Panc1 (cell line): ENCODE results near the gene NCOA3. TPM values are rescaled to one million over a fixed set of nuclear protein-coding genes. Genes with fewer than 3 reads are reported as not detected.

ENCODE experiments used
- ATAC-seq: fragments of 200-7000 bp; cut with Tn5 transposase; 2 replicates; pipeline ENCODE4 v1.9.1; 2020; ENCODE audit warnings: mild to moderate bottlenecking, moderate library complexity
- BruUV-seq: library from RNA; stranded (reverse); fragments of 400-500 nt; replicated peaks from 2 replicates; lab custom pipeline; 2021; lab: Mats Ljungman, UMichigan
- CTCF ChIA-PET: fragments of 300-600 bp; sonication (Branson Sonifier 250); formaldehyde crosslinking; loops from one replicate; lab custom pipeline; 2022; ENCODE audit warnings: antibody characterized with exemption; lab: Charles Lee
- POLR2A ChIA-PET: fragments of 300-600 bp; sonication (Branson Sonifier 250); formaldehyde crosslinking; loops from one replicate; lab custom pipeline; 2022; ENCODE audit warnings: antibody characterized with exemption; lab: Charles Lee
- DNase-seq: peaks from one replicate; pipeline ENCODE4 v3.0.0-alpha.2; 2010; ENCODE audit warnings: low read depth, low spot score
- H3K27ac ChIP-seq: 2 replicates; pipeline ENCODE4 v1.5.1; 2011; ENCODE audit warnings: mild to moderate bottlenecking, low read length, inconsistent platforms
- H3K27me3 ChIP-seq: fragments of 200-500 bp; sonication (Bioruptor generic); 2 replicates; pipeline ENCODE4 v1.6.0; 2014; ENCODE audit warnings: low read length, inconsistent platforms; ENCODE audit not compliant: control insufficient read depth, insufficient read depth
- H3K36me3 ChIP-seq: fragments of 200-500 bp; sonication (Bioruptor generic); 2 replicates; pipeline ENCODE4 v1.5.1; 2014; ENCODE audit warnings: inconsistent platforms, mild to moderate bottlenecking, low read length, moderate library complexity; ENCODE audit not compliant: control insufficient read depth, insufficient read depth
- H3K4me1 ChIP-seq: 2 replicates; pipeline ENCODE4 v1.5.1; 2011; ENCODE audit warnings: inconsistent platforms, mild to moderate bottlenecking, low read length, moderate library complexity; ENCODE audit not compliant: control insufficient read depth, insufficient read depth
- H3K4me3 ChIP-seq, 2 experiments: 2 replicates each; pipeline ENCODE4 v1.5.1; 2011 to 2012; ENCODE audit warnings: low read depth in 2 of 2, low read length in 2 of 2, mild to moderate bottlenecking in 2 of 2, inconsistent platforms in 1 of 2, moderate library complexity in 1 of 2
- H3K9me3 ChIP-seq: fragments of 200-500 bp; sonication (Bioruptor generic); 2 replicates; pipeline ENCODE4 v1.5.1; 2014; ENCODE audit warnings: low read depth, mild to moderate bottlenecking, inconsistent platforms, low read length, moderate library complexity; ENCODE audit not compliant: control insufficient read depth, insufficient read depth
- POLR2AphosphoS5 ChIP-seq: IDR thresholded peaks from 2 replicates; pipeline ENCODE4 v1.6.1; 2012; ENCODE audit warnings: mild to moderate bottlenecking, low read depth, low read length, moderate library complexity
- REST ChIP-seq, 2 experiments: IDR thresholded peaks; 2 replicates each; pipeline ENCODE4 v1.6.1; 2011 to 2012; ENCODE audit warnings: low read depth in 2 of 2, control low read depth in 1 of 2, low read length in 1 of 2, mild to moderate bottlenecking in 1 of 2, moderate library complexity in 1 of 2; ENCODE audit not compliant: insufficient read depth in 1 of 2
- SIN3A ChIP-seq: IDR thresholded peaks from 2 replicates; pipeline ENCODE4 v1.6.1; 2012; ENCODE audit warnings: low read depth, mild to moderate bottlenecking, low read length, moderate library complexity, borderline replicate concordance; ENCODE audit not compliant: insufficient read depth
- TCF7L2 ChIP-seq: IDR thresholded peaks from 2 replicates; pipeline ENCODE4 v1.6.1; 2011; ENCODE audit warnings: mild to moderate bottlenecking, low read depth, low read length, inconsistent platforms
- in situ Hi-C: cut with HindIII; loops from 2 replicates; pipeline ENCODE4 v1.10.0; 2016; ENCODE audit warnings: low sequenced_read_pairs, low pct_unique_long_range_greater_than_20kb
- intact Hi-C: fragments of 100-400 bp; cut with micrococcal nuclease; formaldehyde crosslinking; loops from one replicate; pipeline ENCODE4 v1.10.0; 2022; ENCODE audit not compliant: unreplicated experiment
- total RNA-seq: library from RNA; stranded (reverse); gene quantifications from one replicate; pipeline ENCODE4 v1.2.1, GENCODE V29; 2021; ENCODE audit not compliant: unreplicated experiment
- TF ChIP-seq, protein P1 (sequence below): fragments of 450-650 bp; IDR thresholded peaks from 2 replicates; pipeline ENCODE4 v1.5.1; 2017; ENCODE audit warnings: mild to moderate bottlenecking

The NCOA3 gene
- total RNA-seq, 1 experiment from 2014 or later, result 47.7 TPM

DNA sequence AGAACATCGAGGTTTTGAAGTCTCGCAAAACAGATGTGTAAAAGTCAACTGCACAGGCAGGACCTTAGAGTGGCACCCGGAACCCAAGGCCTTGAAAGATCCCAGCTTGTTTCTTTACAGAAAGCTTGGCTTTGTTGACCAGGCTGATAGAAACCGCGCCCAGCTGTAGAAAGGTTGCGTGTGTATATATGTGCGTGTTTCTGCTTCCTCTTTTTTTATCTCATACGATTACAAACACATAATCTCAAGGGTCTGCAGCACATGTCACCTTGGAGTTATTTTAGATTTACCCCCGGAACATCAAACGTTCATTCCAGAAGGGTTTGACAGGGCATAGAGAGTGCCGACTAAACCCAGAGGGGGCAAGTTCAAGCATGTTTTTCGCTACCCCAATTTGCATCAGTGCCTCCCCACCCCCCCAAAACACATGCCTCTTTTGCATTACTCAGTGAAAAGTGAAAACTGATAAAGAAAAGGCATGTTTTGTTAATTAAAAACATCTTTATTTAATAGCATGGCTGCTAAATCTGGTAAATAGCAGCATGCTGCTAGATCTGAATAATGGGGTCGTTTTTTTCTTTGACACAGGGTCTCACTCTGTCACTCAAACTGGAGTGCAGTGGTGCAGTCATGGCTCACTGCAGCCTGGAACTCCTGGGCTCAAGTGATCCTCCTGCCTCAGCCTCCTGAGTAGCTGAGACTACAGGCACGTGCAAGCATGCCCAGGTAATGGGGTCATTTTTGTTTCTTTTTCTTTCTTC is 33.2 kb upstream of the NCOA3 start:
- Histone ChIP-seq H3K27ac (no peak overlapping the region; the same call in 1 of the 2 replicates), H3K4me3 (no peak overlapping the region), H3K36me3 (no peaks in the 10 kb centered on the region), H3K27me3 (no peaks in the 10 kb centered on the region), H3K9me3 (no peaks in the 10 kb centered on the region), H3K4me1 (peaks cover 21% of the 10 kb centered on the region)
- in situ Hi-C loops, result no loop called here
- DNase-seq (no peak), ATAC-seq (no peak)
- TF ChIP-seq REST (IDR thresholded peaks at IDR 0.05; ENCODE audit: insufficient read depth in 1 of 2, low read depth in 2 of 2, low read length in 1 of 2), result no peak
- no peak for TF ChIP-seq SIN3A
- no peak for TF ChIP-seq TCF7L2
- TF ChIP-seq POLR2AphosphoS5, result no peak
- BruUV-seq, result no TSS peak
- ChIA-PET CTCF (no interaction called here), POLR2A (no interaction called here)
- intact Hi-C loops, result loop anchor here (10.0 kb wide), 1 partner anchor 74 kb away; no protein-coding TSS in a partner anchor

- DNase-seq (no peak), ATAC-seq (no peak)
- no peaks in the 10 kb centered on the region for H3K36me3 ChIP-seq
- ChIA-PET POLR2A (no interaction called here), CTCF (interaction anchor here (0.6 kb wide), 1 partner anchor 95 kb away, joined by 5 read pairs; no protein-coding TSS in a partner anchor)
- no TSS peak for BruUV-seq
- no peak for TF ChIP-seq POLR2AphosphoS5
- TF ChIP-seq, protein P1, sequence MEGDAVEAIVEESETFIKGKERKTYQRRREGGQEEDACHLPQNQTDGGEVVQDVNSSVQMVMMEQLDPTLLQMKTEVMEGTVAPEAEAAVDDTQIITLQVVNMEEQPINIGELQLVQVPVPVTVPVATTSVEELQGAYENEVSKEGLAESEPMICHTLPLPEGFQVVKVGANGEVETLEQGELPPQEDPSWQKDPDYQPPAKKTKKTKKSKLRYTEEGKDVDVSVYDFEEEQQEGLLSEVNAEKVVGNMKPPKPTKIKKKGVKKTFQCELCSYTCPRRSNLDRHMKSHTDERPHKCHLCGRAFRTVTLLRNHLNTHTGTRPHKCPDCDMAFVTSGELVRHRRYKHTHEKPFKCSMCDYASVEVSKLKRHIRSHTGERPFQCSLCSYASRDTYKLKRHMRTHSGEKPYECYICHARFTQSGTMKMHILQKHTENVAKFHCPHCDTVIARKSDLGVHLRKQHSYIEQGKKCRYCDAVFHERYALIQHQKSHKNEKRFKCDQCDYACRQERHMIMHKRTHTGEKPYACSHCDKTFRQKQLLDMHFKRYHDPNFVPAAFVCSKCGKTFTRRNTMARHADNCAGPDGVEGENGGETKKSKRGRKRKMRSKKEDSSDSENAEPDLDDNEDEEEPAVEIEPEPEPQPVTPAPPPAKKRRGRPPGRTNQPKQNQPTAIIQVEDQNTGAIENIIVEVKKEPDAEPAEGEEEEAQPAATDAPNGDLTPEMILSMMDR, result no peak
- TF ChIP-seq REST (IDR thresholded peaks at IDR 0.05; ENCODE audit: insufficient read depth in 1 of 2, low read depth in 2 of 2, low read length in 1 of 2), result no peak
- TF ChIP-seq SIN3A, result no peak
- no peak for TF ChIP-seq TCF7L2
- no peak overlapping the region for H3K27ac ChIP-seq
- in situ Hi-C loops, result no loop called here
- no peaks in the 10 kb centered on the region for H3K27me3 ChIP-seq
- intact Hi-C loops, result no loop called here
- no peaks in the 10 kb centered on the region for H3K4me1 ChIP-seq
- H3K4me3 ChIP-seq, result no peak overlapping the region
- no peaks in the 10 kb centered on the region for H3K9me3 ChIP-seq
Measured at GRCh38 chr20:47475419-47476044, 26.2 kb upstream of the NCOA3 start.
